CD14-positive monocyte (primary cell): ENCODE data around the gene NEMF. TPM values are rescaled to one million over a fixed set of nuclear protein-coding genes. Genes with fewer than 3 reads are reported as not detected.

ENCODE experiments used
- DNase-seq, 3 donors: peaks; one replicate each; pipeline ENCODE4 v3.0.0-alpha.2; 2011 to 2022
- H2AFZ ChIP-seq: 2 replicates; pipeline ENCODE4 v1.6.0; 2012; ENCODE audit warnings: mild to moderate bottlenecking, low read depth, low read length, inconsistent platforms; ENCODE audit not compliant: insufficient read depth, poor library complexity, severe bottlenecking
- H3K27ac ChIP-seq, 2 donors: 1 replicate in 1 of 2; 2 replicates in 1 of 2; pipeline ENCODE4 v1.5.1; 2012 to 2013; ENCODE audit warnings: low read length in 2 of 2, control low read depth in 1 of 2, inconsistent platforms in 1 of 2, low read depth in 1 of 2, mild to moderate bottlenecking in 1 of 2
- H3K27me3 ChIP-seq, 2 donors: one replicate each; pipeline versions ENCODE4 v1.6.0 to v1.6.1; 2011 to 2013; ENCODE audit warnings: low read length in 2 of 2; ENCODE audit not compliant: control insufficient read depth in 2 of 2, insufficient read depth in 2 of 2
- H3K36me3 ChIP-seq, 2 donors: replicated peaks in 1 of 2; 1 replicate in 1 of 2; 2 replicates in 1 of 2; pipeline versions ENCODE4 v1.5.1 to v1.6.1; 2012 to 2013; ENCODE audit warnings: low read length in 2 of 2, control low read depth in 1 of 2, inconsistent platforms in 1 of 2, mild to moderate bottlenecking in 1 of 2; ENCODE audit not compliant: insufficient read depth in 2 of 2, control insufficient read depth in 1 of 2
- H3K4me1 ChIP-seq, 2 donors: 1 replicate in 1 of 2; 2 replicates in 1 of 2; pipeline versions ENCODE4 v1.5.1 to v1.6.1; 2012 to 2013; ENCODE audit warnings: low read length in 2 of 2, control low read depth in 1 of 2, inconsistent platforms in 1 of 2, mild to moderate bottlenecking in 1 of 2, moderate library complexity in 1 of 2; ENCODE audit not compliant: insufficient read depth in 2 of 2, control insufficient read depth in 1 of 2
- H3K4me2 ChIP-seq: replicated peaks from 2 replicates; pipeline ENCODE3; 2012; ENCODE audit warnings: low read length, moderate library complexity, mild to moderate bottlenecking; ENCODE audit not compliant: poor library complexity, severe bottlenecking; ENCODE audit errors: extremely low read depth
- H3K4me3 ChIP-seq, 3 experiments: fragments of 200-600 bp in 1 of 3; sonication (generic) in 1 of 3; replicated peaks in 1 of 3; 1 replicate in 2 of 3; 2 replicates in 1 of 3; pipeline ENCODE4 v1.5.1; 2011 to 2013; ENCODE audit warnings: low read length in 3 of 3, mild to moderate bottlenecking in 3 of 3, control low read depth in 2 of 3, low read depth in 2 of 3, inconsistent platforms in 1 of 3, moderate library complexity in 1 of 3
- H3K79me2 ChIP-seq: 2 replicates; pipeline ENCODE4 v1.6.0; 2012; ENCODE audit warnings: mild to moderate bottlenecking, control low read depth, inconsistent platforms, low read length, moderate library complexity; ENCODE audit not compliant: insufficient read depth
- H3K9ac ChIP-seq: 2 replicates; pipeline ENCODE4 v1.6.0; 2017; ENCODE audit warnings: low read length, mild to moderate bottlenecking; ENCODE audit not compliant: insufficient read depth, poor library complexity, severe bottlenecking
- H3K9me3 ChIP-seq, 2 donors: replicated peaks in 1 of 2; 1 replicate in 1 of 2; 2 replicates in 1 of 2; pipeline versions ENCODE4 v1.5.1 to v1.6.1; 2012 to 2013; ENCODE audit warnings: low read length in 2 of 2, control low read depth in 1 of 2; ENCODE audit not compliant: control insufficient read depth in 1 of 2, insufficient read depth in 1 of 2
- H4K20me1 ChIP-seq: 2 replicates; pipeline ENCODE4 v1.6.0; 2012; ENCODE audit warnings: mild to moderate bottlenecking, low read length, control low read depth, moderate library complexity; ENCODE audit not compliant: insufficient read depth
- H3K27ac Mint-ChIP-seq, 7 donors: one replicate each; pipeline ENCODE4 v1.8.0; 2020; ENCODE audit warnings: mild to moderate bottlenecking in 7 of 7, mixed read lengths in 7 of 7, moderate library complexity in 6 of 7, inconsistent platforms in 2 of 7
- H3K27me3 Mint-ChIP-seq, 3 donors: one replicate each; pipeline ENCODE4 v1.8.0; 2021 to 2022; ENCODE audit warnings: low read depth in 3 of 3, mild to moderate bottlenecking in 3 of 3, mixed read lengths in 3 of 3, moderate library complexity in 3 of 3, inconsistent platforms in 1 of 3
- H3K36me3 Mint-ChIP-seq, 2 donors: one replicate each; pipeline ENCODE4 v1.8.0; 2020; ENCODE audit warnings: mixed read lengths in 2 of 2, inconsistent platforms in 1 of 2, mild to moderate bottlenecking in 1 of 2
- H3K4me1 Mint-ChIP-seq: one replicate; pipeline ENCODE4 v1.8.0; 2020; ENCODE audit warnings: mild to moderate bottlenecking, mixed read lengths
- H3K4me3 Mint-ChIP-seq, 2 donors: one replicate each; pipeline ENCODE4 v1.8.0; 2020; ENCODE audit warnings: mild to moderate bottlenecking in 2 of 2, mixed read lengths in 2 of 2, moderate library complexity in 1 of 2
- H3K9me3 Mint-ChIP-seq, 7 donors: one replicate each; pipeline ENCODE4 v1.8.0; 2020 to 2022; ENCODE audit warnings: mixed read lengths in 7 of 7, mild to moderate bottlenecking in 6 of 7, moderate library complexity in 6 of 7, inconsistent platforms in 2 of 7
- CTCF ChIP-seq: fragments of 200-600 bp; IDR thresholded peaks from one replicate; pipeline ENCODE4 v1.8.0; 2022; ENCODE audit warnings: antibody characterized with exemption, mild to moderate bottlenecking
- WGBS: methylation state at CpG from one replicate; pipeline ENCODE4 v1.1.5; 2013; ENCODE audit warnings: missing lambda C conversion rate; ENCODE audit not compliant: insufficient coverage; 5-methylcytosine and 5-hydroxymethylcytosine counted together
- intact Hi-C, 2 donors: fragments of 100-400 bp; cut with micrococcal nuclease; formaldehyde crosslinking; loops; one replicate each; pipeline versions ENCODE4 v1.15.0 to v1.15.1; 2023
- polyA plus RNA-seq, 3 donors: library from polyadenylated mRNA; depleted of rRNA in 1 of 3; unstranded in 2 of 3; stranded (reverse) in 1 of 3; fragments of 300-500 nt in 2 of 3; fragments of >200 nt in 1 of 3; fragmentation: Illumina TruSeq in 2 of 3; gene quantifications; 1 replicate in 2 of 3; 2 replicates in 1 of 3; pipeline ENCODE4 v1.2.3, GENCODE V29; 2012 to 2021

The NEMF gene
- polyA plus RNA-seq, 3 donors: 18.3 to 27.6 (median 22.2) TPM

- H3K27me3 Mint-ChIP-seq: peaks cover 0 to 9% (median 0%) of the 10 kb centered on the region in 3 donors
- Histone ChIP-seq H4K20me1 (no peaks in the 10 kb centered on the region), H3K27ac (no peak overlapping the region), H3K79me2 (peaks cover 5% of the 10 kb centered on the region), H3K4me1 (peaks cover 10 to 17% of the 10 kb centered on the region in 2 donors), H3K36me3 (no peaks in the 10 kb centered on the region), H2AFZ (no peak overlapping the region), H3K27me3 (no peaks in the 10 kb centered on the region), H3K4me2 (no peak overlapping the region), H3K9ac (no peak overlapping the region), H3K4me3 (no peak overlapping the region), H3K9me3 (no peaks in the 10 kb centered on the region)
- no peak for DNase-seq
- H3K27ac Mint-ChIP-seq: no peak overlapping the region
- H3K9me3 Mint-ChIP-seq: peaks cover 0 to 4% (median 0%) of the 10 kb centered on the region in 7 donors
- TF ChIP-seq CTCF: no peak
- no peak overlapping the region for H3K4me3 Mint-ChIP-seq
- WGBS: 86% methylated on average over 9 of the region's 12 CpGs
- peaks cover 12% of the 10 kb centered on the region for H3K4me1 Mint-ChIP-seq
- no peaks in the 10 kb centered on the region for H3K36me3 Mint-ChIP-seq
- intact Hi-C loops: no loop called here
Observed at GRCh38 chr14:49886523-49886922, 33.9 kb upstream of the NEMF start.

GRCh38 chr14:49882826-49883694, 30.5 kb upstream of the NEMF start:
- WGBS: 86% methylated on average over 15 of the region's 18 CpGs
- H3K4me3 ChIP-seq: peak overlapping the region in 1 of 3 experiments; percentile 8
- H3K27me3 ChIP-seq: no peaks in the 10 kb centered on the region
- no peaks in the 10 kb centered on the region for H3K79me2 ChIP-seq
- no peaks in the 10 kb centered on the region for H3K36me3 ChIP-seq
- Mint-ChIP-seq H3K9me3 (peaks cover 0 to 4% (median 0%) of the 10 kb centered on the region in 7 donors), H3K4me3 (peak overlapping the region in 1 of 2 donors; percentile 36), H3K36me3 (no peaks in the 10 kb centered on the region), H3K27ac (peak overlapping the region; percentile 67 to 90 (median 83)), H3K27me3 (peaks cover 0 to 5% (median 1%) of the 10 kb centered on the region in 3 donors), H3K4me1 (peaks cover 29% of the 10 kb centered on the region)
- H3K9me3 ChIP-seq: no peaks in the 10 kb centered on the region
- no peaks in the 10 kb centered on the region for H4K20me1 ChIP-seq
- peak overlapping the region in 1 of 2 donors; percentile 64 for H3K27ac ChIP-seq
- H2AFZ ChIP-seq: peak overlapping the region; percentile 57
- peak; percentile 56 to 75 (median 68) for DNase-seq
- no peak overlapping the region for H3K9ac ChIP-seq
- no peak for TF ChIP-seq CTCF
- intact Hi-C loops: no loop called here
- H3K4me1 ChIP-seq: peaks cover 20 to 34% of the 10 kb centered on the region in 2 donors
- H3K4me2 ChIP-seq: no peak overlapping the region
